OCI-LY7 (cell line): ENCODE results near the gene SPCS1.

ENCODE experiments used
- CTCF ChIP-seq: fragments of 200-600 bp; sonication (generic); conservative IDR thresholded peaks from 2 replicates; pipeline ENCODE4 v1.5.1; 2014; ENCODE audit warnings: mild to moderate bottlenecking, antibody characterized with exemption, low read length, moderate library complexity, mixed read lengths
- EZH2phosphoT487 ChIP-seq: fragments of 200-600 bp; sonication (generic); IDR thresholded peaks from 2 replicates; pipeline ENCODE4 v1.6.1; 2018; ENCODE audit warnings: low read depth, borderline replicate concordance, mild to moderate bottlenecking, mixed run types, antibody characterized with exemption, low read length, moderate library complexity, mixed read lengths

DNA sequence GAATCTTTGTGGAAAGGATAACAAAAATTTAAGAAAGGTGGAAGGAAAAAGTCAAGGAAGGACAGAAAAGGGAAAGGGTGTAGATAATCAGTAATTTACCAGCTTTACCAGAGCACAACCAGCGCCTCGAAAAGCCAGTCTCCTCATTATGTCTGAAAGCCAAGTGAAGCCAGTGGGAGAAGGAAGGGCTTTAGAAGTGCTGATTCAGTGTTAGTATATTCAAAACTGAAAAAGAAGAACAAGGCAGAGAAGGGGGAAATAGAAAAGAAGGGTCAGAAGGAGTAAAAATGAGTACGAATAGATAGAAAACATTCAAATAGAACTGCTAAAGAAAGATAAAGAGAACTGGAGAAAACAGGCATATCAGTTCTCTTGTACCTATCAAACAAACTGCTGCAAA lies 24.3 kb upstream of the SPCS1 start:
- TF ChIP-seq CTCF (no peak), EZH2phosphoT487 (no peak)
